GM12878 (cell line): ENCODE measurements around the gene HINFP. TPM values are rescaled to one million over a fixed set of nuclear protein-coding genes. Genes with fewer than 3 reads are reported as not detected.

Source experiments
- ATAC-seq: fragments of 200-7000 bp; cut with Tn5 transposase; 3 replicates; pipeline ENCODE4 v1.9.1; 2020; ENCODE audit warnings: mild to moderate bottlenecking, moderate library complexity
- BruUV-seq: library from RNA; stranded (reverse); fragments of 400-500 nt; replicated peaks from 2 replicates; lab custom pipeline; 2021; lab: Mats Ljungman, UMichigan
- CTCF ChIA-PET: fragments of 300-600 bp; sonication (Branson Sonifier 250); formaldehyde crosslinking; extraction: SDS; loops from one replicate; lab custom pipeline; 2021; ENCODE audit warnings: inconsistent platforms; lab: Yijun Ruan, JAX
- POLR2A ChIA-PET: fragments of 350-600 bp; formaldehyde crosslinking; extraction: SDS; loops from one replicate; lab custom pipeline; 2021; ENCODE audit warnings: inconsistent platforms; lab: Charles Lee
- RAD21 ChIA-PET: fragments of 300-600 bp; sonication (Branson Sonifier 250); formaldehyde crosslinking; loops from one replicate; lab custom pipeline; 2023; ENCODE audit warnings: antibody characterized with exemption; ENCODE audit not compliant: unreplicated experiment; lab: Charles Lee
- SMC1A ChIA-PET: fragments of 300-600 bp; sonication (Branson Sonifier 250); formaldehyde crosslinking; loops from one replicate; lab custom pipeline; 2023; ENCODE audit not compliant: unreplicated experiment, uncharacterized antibody; lab: Charles Lee
- DNase-seq: peaks from one replicate; pipeline ENCODE4 v3.0.0-alpha.2; 2011; ENCODE audit warnings: low read depth, low spot score
- FAIRE-seq: peaks from 3 replicates; lab custom pipeline; 2011; peaks lifted over from hg19 to GRCh38; lab: Jason Lieb, UNC
- H2AFZ ChIP-seq: 2 replicates; pipeline ENCODE4 v1.6.0; 2011; ENCODE audit warnings: low read depth, low read length, control low read depth; ENCODE audit not compliant: control insufficient read depth
- H3K27ac ChIP-seq: 2 replicates; pipeline ENCODE4 v1.5.1; 2011; ENCODE audit warnings: control low read depth; ENCODE audit not compliant: control insufficient read depth, insufficient read depth
- H3K27me3 ChIP-seq, 2 experiments: replicated peaks in 1 of 2; 2 replicates each; pipeline versions ENCODE4 v1.6.0 to v1.6.1; 2011; ENCODE audit warnings: low read length in 1 of 2; ENCODE audit not compliant: control insufficient read depth in 2 of 2, insufficient read depth in 2 of 2
- H3K36me3 ChIP-seq, 2 experiments: 2 replicates each; pipeline ENCODE4 v1.5.1; 2011; ENCODE audit warnings: low read length in 1 of 2; ENCODE audit not compliant: control insufficient read depth in 2 of 2, insufficient read depth in 2 of 2
- H3K4me1 ChIP-seq: 2 replicates; pipeline ENCODE4 v1.6.1; 2011; ENCODE audit warnings: mild to moderate bottlenecking, low read length, moderate library complexity, mixed read lengths; ENCODE audit not compliant: control insufficient read depth, insufficient read depth
- H3K4me2 ChIP-seq: 2 replicates; pipeline ENCODE4 v1.6.0; 2011; ENCODE audit warnings: control low read depth; ENCODE audit not compliant: control insufficient read depth, insufficient read depth
- H3K4me3 ChIP-seq: fragments of 200-600 bp; sonication (generic); 2 replicates; pipeline ENCODE4 v1.5.1; 2016
- H3K79me2 ChIP-seq: 2 replicates; pipeline ENCODE4 v1.6.0; 2011; ENCODE audit warnings: low read length; ENCODE audit not compliant: control insufficient read depth, insufficient read depth
- H3K9ac ChIP-seq: 2 replicates; pipeline ENCODE4 v1.8.0; 2011; ENCODE audit warnings: low read length, control low read depth, mixed read lengths; ENCODE audit not compliant: control insufficient read depth, insufficient read depth
- H3K9me3 ChIP-seq: replicated peaks from 3 replicates; pipeline ENCODE4 v1.5.1; 2011; ENCODE audit warnings: mild to moderate bottlenecking, low read length; ENCODE audit not compliant: control insufficient read depth, insufficient read depth
- H4K20me1 ChIP-seq: 2 replicates; pipeline ENCODE4 v1.6.0; 2011; ENCODE audit not compliant: control insufficient read depth, insufficient read depth
- ASH2L ChIP-seq: fragments of 300-600, 200-600 bp; sonication (generic); IDR thresholded peaks from 2 replicates; pipeline ENCODE4 v1.6.1; 2017; ENCODE audit warnings: low read depth, mild to moderate bottlenecking, borderline replicate concordance
- BMI1 ChIP-seq: fragments of 450-650 bp; IDR thresholded peaks from 2 replicates; pipeline ENCODE4 v1.6.1; 2016; ENCODE audit warnings: mild to moderate bottlenecking, moderate library complexity, borderline replicate concordance
- CHD2 ChIP-seq: IDR thresholded peaks from 2 replicates; pipeline ENCODE4 v1.6.1; 2011; ENCODE audit warnings: low read depth, low read length, improper control_type of control experiment, borderline replicate concordance
- IKZF2 ChIP-seq, 2 experiments: fragments of 450-650 bp; IDR thresholded peaks; 2 replicates each; pipeline ENCODE4 v1.6.1; 2017; ENCODE audit warnings: mild to moderate bottlenecking in 2 of 2, moderate library complexity in 2 of 2
- IRF3 ChIP-seq: fragments of 450-650 bp; IDR thresholded peaks from 2 replicates; pipeline ENCODE4 v1.6.1; 2014; ENCODE audit warnings: mild to moderate bottlenecking
- MXI1 ChIP-seq: fragments of 150-350 bp; IDR thresholded peaks from 2 replicates; pipeline ENCODE4 v1.6.1; 2011; ENCODE audit warnings: low read depth, mild to moderate bottlenecking, inconsistent platforms, low read length, improper control_type of control experiment
- NFXL1 ChIP-seq: fragments of 450-650 bp; IDR thresholded peaks from 2 replicates; pipeline ENCODE4 v1.6.1; 2017; ENCODE audit warnings: antibody characterized with exemption, mild to moderate bottlenecking, borderline replicate concordance
- PAX5 ChIP-seq: IDR thresholded peaks from 2 replicates; pipeline ENCODE4 v1.6.1; 2011; ENCODE audit warnings: low read depth, low read length, borderline replicate concordance
- POLR2AphosphoS2 ChIP-seq: IDR thresholded peaks from 2 replicates; pipeline ENCODE4 v1.6.1; 2011; ENCODE audit warnings: low read depth, mild to moderate bottlenecking, low read length, improper control_type of control experiment, moderate library complexity
- POU2F2 ChIP-seq: IDR thresholded peaks from 3 replicates; pipeline ENCODE4 v1.6.1; 2011; ENCODE audit warnings: low read depth, mild to moderate bottlenecking, low read length, borderline replicate concordance
- RELB ChIP-seq: fragments of 450-650 bp; IDR thresholded peaks from 2 replicates; pipeline ENCODE4 v1.6.1; 2017; ENCODE audit warnings: low read depth, mild to moderate bottlenecking, moderate library complexity
- RUNX3 ChIP-seq: IDR thresholded peaks from 2 replicates; pipeline ENCODE4 v1.6.1; 2012; ENCODE audit warnings: low read length, inconsistent platforms
- SIX5 ChIP-seq: IDR thresholded peaks from 2 replicates; pipeline ENCODE4 v1.6.1; 2011; ENCODE audit warnings: mild to moderate bottlenecking, low read depth, low read length, moderate library complexity; ENCODE audit not compliant: severe bottlenecking
- SMAD1 ChIP-seq: fragments of 450-650 bp; IDR thresholded peaks from 2 replicates; pipeline ENCODE4 v1.6.1; 2018; ENCODE audit warnings: mild to moderate bottlenecking, low read depth; ENCODE audit not compliant: partially characterized antibody
- SREBF2 ChIP-seq: IDR thresholded peaks from 2 replicates; pipeline ENCODE4 v1.6.1; 2012; ENCODE audit warnings: mild to moderate bottlenecking, low read length
- TBL1XR1 ChIP-seq: IDR thresholded peaks from 2 replicates; pipeline ENCODE4 v1.6.1; 2012; ENCODE audit warnings: low read depth, low read length, improper control_type of control experiment
- TCF3 ChIP-seq: IDR thresholded peaks from 2 replicates; pipeline ENCODE4 v1.6.1; 2012; ENCODE audit warnings: low read depth, mild to moderate bottlenecking, low read length, borderline replicate concordance; ENCODE audit not compliant: insufficient read depth
- ZNF384 ChIP-seq: IDR thresholded peaks from 2 replicates; pipeline ENCODE4 v1.6.1; 2012; ENCODE audit warnings: low read depth, mild to moderate bottlenecking, low read length, improper control_type of control experiment, borderline replicate concordance
- WGBS: methylation state at CpG from one replicate; pipeline ENCODE4 v1.1.6; 2016; ENCODE audit warnings: low lambda C conversion rate; ENCODE audit not compliant: insufficient replicate concordance, insufficient coverage; ENCODE audit errors: missing lambda C conversion rate; 5-methylcytosine and 5-hydroxymethylcytosine counted together
- in situ Hi-C: fragments of 300-500 bp; cut with MboI; formaldehyde crosslinking; loops from 9 replicates; pipeline ENCODE4 v1.14.3; 2018; ENCODE audit warnings: mixed read lengths
- intact Hi-C: fragments of 100-400 bp; cut with micrococcal nuclease; formaldehyde crosslinking; loops from one replicate; pipeline ENCODE4 v1.14.2; 2022; ENCODE audit not compliant: unreplicated experiment
- polyA plus RNA-seq, 11 experiments: library from polyadenylated mRNA; depleted of rRNA in 4 of 11; unstranded in 6 of 11; stranded (reverse) in 5 of 11; fragments of >200 nt; fragmentation: Nextera tagmentation in 4 of 11; fragmentation: Illumina TruSeq in 1 of 11; extraction: Ambion mirVana in 4 of 11; extraction: Trizol in 1 of 11; gene quantifications; 1 replicate in 1 of 11; 2 replicates in 10 of 11; pipeline versions ENCODE4 v1.2.1 to v1.2.3, GENCODE V29; 2011 to 2016; ENCODE audit warnings: inconsistent platforms in 2 of 11, missing spikeins in 2 of 11, low read depth in 1 of 11
- total RNA-seq, 4 experiments: library from RNA; depleted of rRNA in 3 of 4; stranded (reverse); fragments of >200 nt in 3 of 4; fragmentation: Illumina TruSeq in 1 of 4; extraction: Trizol in 1 of 4; gene quantifications; 2 replicates each; pipeline versions ENCODE4 v1.2.1 to v1.2.3, GENCODE V29; 2013 to 2021
- TF ChIP-seq, protein P1 (sequence below): IDR thresholded peaks from 2 replicates; pipeline ENCODE4 v1.6.1; 2012; ENCODE audit warnings: low read depth, low read length, improper control_type of control experiment
- TF ChIP-seq, protein P2 (sequence below): IDR thresholded peaks from 2 replicates; pipeline ENCODE4 v1.6.1; 2011; ENCODE audit warnings: borderline replicate concordance, low read depth, mild to moderate bottlenecking, moderate library complexity, mixed read lengths, low read length; ENCODE audit not compliant: insufficient read depth; ENCODE audit errors: extremely low read length

The HINFP gene
- total and polyA plus RNA-seq, 10 of the 15 experiments (the other 5 are each of a cell fraction or from before 2014, with no cell fraction given), result 13.1 to 26.3 (median 18.6) TPM

- ChIA-PET CTCF (interaction anchor here (1.4 kb wide), 1 partner anchor 32 kb away, joined by 3 read pairs; the partner anchor contains the start of gene HINFP), SMC1A (interaction anchor here (0.7 kb wide), 2 partner anchors 14 to 59 kb away, joined by 3 read pairs; no protein-coding TSS in a partner anchor), POLR2A (no interaction called here), RAD21 (no interaction called here)
- H4K20me1 ChIP-seq, result no peaks in the 10 kb centered on the region
- no peak overlapping the region for H3K4me3 ChIP-seq
- ATAC-seq (no peak), DNase-seq (no peak), FAIRE-seq (no peak)
- in situ Hi-C loops, result no loop called here
- H3K4me1 ChIP-seq, result peaks cover 21% of the 10 kb centered on the region
- H3K27me3 ChIP-seq, result no peaks in the 10 kb centered on the region
- peaks cover 8 to 9% of the 10 kb centered on the region in 2 experiments for H3K36me3 ChIP-seq
- H3K4me2 ChIP-seq, result no peak overlapping the region
- no peak overlapping the region for H2AFZ ChIP-seq
- BruUV-seq, result no TSS peak
- no peak overlapping the region for H3K27ac ChIP-seq
- peaks cover 35% of the 10 kb centered on the region for H3K79me2 ChIP-seq
- TF ChIP-seq POLR2AphosphoS2, result no peak
- TF ChIP-seq NFXL1, result no peak
- no peak for TF ChIP-seq PAX5
- TF ChIP-seq RUNX3, result no peak
- TF ChIP-seq MXI1, result no peak
- TF ChIP-seq SMAD1, result no peak
- TF ChIP-seq SIX5, result no peak
- TF ChIP-seq, protein P1, sequence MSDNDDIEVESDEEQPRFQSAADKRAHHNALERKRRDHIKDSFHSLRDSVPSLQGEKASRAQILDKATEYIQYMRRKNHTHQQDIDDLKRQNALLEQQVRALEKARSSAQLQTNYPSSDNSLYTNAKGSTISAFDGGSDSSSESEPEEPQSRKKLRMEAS, result no peak
- TF ChIP-seq CHD2, result no peak
- TF ChIP-seq, protein P2, sequence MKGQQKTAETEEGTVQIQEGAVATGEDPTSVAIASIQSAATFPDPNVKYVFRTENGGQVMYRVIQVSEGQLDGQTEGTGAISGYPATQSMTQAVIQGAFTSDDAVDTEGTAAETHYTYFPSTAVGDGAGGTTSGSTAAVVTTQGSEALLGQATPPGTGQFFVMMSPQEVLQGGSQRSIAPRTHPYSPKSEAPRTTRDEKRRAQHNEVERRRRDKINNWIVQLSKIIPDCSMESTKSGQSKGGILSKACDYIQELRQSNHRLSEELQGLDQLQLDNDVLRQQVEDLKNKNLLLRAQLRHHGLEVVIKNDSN, result no peak
- TF ChIP-seq TCF3, result no peak
- TF ChIP-seq IKZF2 (IDR thresholded peaks at IDR 0.05), result no peak
- TF ChIP-seq RELB, result no peak
- no peak for TF ChIP-seq POU2F2
- no peak for TF ChIP-seq ASH2L
- TF ChIP-seq ZNF384, result no peak
- TF ChIP-seq IRF3, result no peak
- no peak for TF ChIP-seq SREBF2
- TF ChIP-seq TBL1XR1, result no peak
- no peak for TF ChIP-seq BMI1
- TF ChIP-seq, all 136 proteins: peak for 0
- intact Hi-C loops, result no loop called here
- Histone ChIP-seq H3K9me3 (no peaks in the 10 kb centered on the region), H3K9ac (no peak overlapping the region)
- 100% methylated on average over 1 of the region's 1 CpG for WGBS
These were observed 32.1 kb upstream of the HINFP start for GRCh38 chr11:119089319-119089718.
